Midbrain (tissue), 1 donor: ENCODE results near the gene CARD10.
"Not testable (repeated sequence)": the region's sequence is repeated elsewhere in the genome, so short reads cannot be mapped to it uniquely, and the experiment has no call there.

ENCODE experiments used
- DNase-seq: peaks from one replicate; lab custom pipeline; 2025; lab: John Stamatoyannopoulos, UW

The CARD10 gene

GRCh38 chr22:37527081-37527752 lies 8.0 kb upstream of the CARD10 start:
- DNase-seq: not testable (repeated sequence)

GRCh38 chr22:37526376-37526775 lies 7.2 kb upstream of the CARD10 start:
- DNase-seq: no peak

GRCh38 chr22:37525746-37526350 lies 6.6 kb upstream of the CARD10 start:
- DNase-seq: no peak

- DNase-seq: no peak
Observed at GRCh38 chr22:37525073-37525745, 6.0 kb upstream of the CARD10 start.

- no peak for DNase-seq
Observed at GRCh38 chr22:37522482-37522881, 3.3 kb upstream of the CARD10 start.

- DNase-seq: no peak
Observed at GRCh38 chr22:37521236-37521739, 2.1 kb upstream of the CARD10 start.

- DNase-seq: no peak
Observed at GRCh38 chr22:37520776-37521191, 1.6 kb upstream of the CARD10 start.

GRCh38 chr22:37518509-37519267 lies 527 bp downstream of the CARD10 start:
- no peak for DNase-seq

- no peak for DNase-seq
Observed at GRCh38 chr22:37517826-37518450, 1.3 kb downstream of the CARD10 start.

- no peak for DNase-seq
Observed at GRCh38 chr22:37516456-37516855, 2.8 kb downstream of the CARD10 start.

- DNase-seq: no peak
Observed at GRCh38 chr22:37515901-37516300, 3.3 kb downstream of the CARD10 start.

- no peak for DNase-seq
Observed at GRCh38 chr22:37514526-37515051, 4.6 kb downstream of the CARD10 start.

- no peak for DNase-seq
Observed at GRCh38 chr22:37511395-37512104, 7.7 kb downstream of the CARD10 start.

- no peak for DNase-seq
Observed at GRCh38 chr22:37510091-37510490, 9.1 kb downstream of the CARD10 start.

- DNase-seq: no peak
Observed at GRCh38 chr22:37509059-37509860, 10.0 kb downstream of the CARD10 start.

- DNase-seq: no peak
Observed at GRCh38 chr22:37508431-37508992, 10.7 kb downstream of the CARD10 start.

GRCh38 chr22:37507731-37508130 lies 11.5 kb downstream of the CARD10 start:
- no peak for DNase-seq

- DNase-seq: no peak
Observed at GRCh38 chr22:37505989-37506388, 13.2 kb downstream of the CARD10 start.

GRCh38 chr22:37505565-37505964 lies 13.7 kb downstream of the CARD10 start:
- DNase-seq: no peak

GRCh38 chr22:37504964-37505363 lies 14.3 kb downstream of the CARD10 start:
- no peak for DNase-seq
